NCI-H1048 (cell line): ENCODE data around the gene OR52W1.

Source experiments
- DNase-seq: peaks from one replicate; lab custom pipeline; 2025; lab: John Stamatoyannopoulos, UW

The OR52W1 gene

GRCh38 chr11:6199174-6199810 is at the start of gene OR52W1:
Gene OR52W1 (plus strand): TSS chr11:6199224. CDS start chr11:6199224, 0 bp downstream.
- no peak for DNase-seq

GRCh38 chr11:6151117-6151516 is 47.9 kb upstream of the OR52W1 start:
- no peak for DNase-seq

GRCh38 chr11:6152126-6152525 is 46.9 kb upstream of the OR52W1 start:
- DNase-seq, result no peak

- no peak for DNase-seq
Measured at GRCh38 chr11:6156628-6157359, 42.2 kb upstream of the OR52W1 start.

GRCh38 chr11:6170226-6170625 is 28.8 kb upstream of the OR52W1 start, which contains the start of gene OR52B2:
Gene OR52B2 (minus strand): TSS chr11:6170326. CDS start chr11:6170326, 0 bp downstream.
- DNase-seq, result no peak

- DNase-seq, result no peak
Measured at GRCh38 chr11:6175440-6175839, 23.6 kb upstream of the OR52W1 start.

- DNase-seq, result no peak
Measured at GRCh38 chr11:6191742-6192141, 7.3 kb upstream of the OR52W1 start.

GRCh38 chr11:6194065-6194581 is 4.9 kb upstream of the OR52W1 start:
- DNase-seq, result no peak

- no peak for DNase-seq
Measured at GRCh38 chr11:6196396-6196795, 2.6 kb upstream of the OR52W1 start.

GRCh38 chr11:6197466-6198200 is 1.4 kb upstream of the OR52W1 start:
- DNase-seq, result no peak

GRCh38 chr11:6200975-6201374 is 2.0 kb downstream of the OR52W1 start:
- DNase-seq, result no peak

- no peak for DNase-seq
Measured at GRCh38 chr11:6201481-6201880, 2.5 kb downstream of the OR52W1 start.

GRCh38 chr11:6202041-6202440 is 3.0 kb downstream of the OR52W1 start:
- DNase-seq, result no peak

- DNase-seq, result no peak
Measured at GRCh38 chr11:6203327-6203726, 4.3 kb downstream of the OR52W1 start.

GRCh38 chr11:6204706-6205105 is 5.7 kb downstream of the OR52W1 start:
- no peak for DNase-seq

- no peak for DNase-seq
Measured at GRCh38 chr11:6205366-6205765, 6.3 kb downstream of the OR52W1 start, which contains the start of gene C11orf42. Gene C11orf42 (plus strand): TSS chr11:6205557. CDS start chr11:6205616, 59 bp downstream.

GRCh38 chr11:6206456-6207180 is 7.6 kb downstream of the OR52W1 start:
- DNase-seq, result no peak

- DNase-seq, result no peak
Measured at GRCh38 chr11:6209801-6210200, 10.8 kb downstream of the OR52W1 start.

- no peak for DNase-seq
Measured at GRCh38 chr11:6210274-6210955, 11.4 kb downstream of the OR52W1 start.

- DNase-seq, result no peak
Measured at GRCh38 chr11:6214530-6214929, 15.5 kb downstream of the OR52W1 start.

GRCh38 chr11:6216501-6216900 is 17.5 kb downstream of the OR52W1 start:
- no peak for DNase-seq
